HG03025 (cell line): Measurements from ENCODE around the gene PPT2.

Experiments used
- ATAC-seq: cut with Tn5 transposase; IDR thresholded peaks from one replicate; pipeline ENCODE4 v1.9.1; 2021; ENCODE audit warnings: mild to moderate bottlenecking, moderate library complexity; ENCODE audit not compliant: unreplicated experiment, low FRiP score

The PPT2 gene

DNA sequence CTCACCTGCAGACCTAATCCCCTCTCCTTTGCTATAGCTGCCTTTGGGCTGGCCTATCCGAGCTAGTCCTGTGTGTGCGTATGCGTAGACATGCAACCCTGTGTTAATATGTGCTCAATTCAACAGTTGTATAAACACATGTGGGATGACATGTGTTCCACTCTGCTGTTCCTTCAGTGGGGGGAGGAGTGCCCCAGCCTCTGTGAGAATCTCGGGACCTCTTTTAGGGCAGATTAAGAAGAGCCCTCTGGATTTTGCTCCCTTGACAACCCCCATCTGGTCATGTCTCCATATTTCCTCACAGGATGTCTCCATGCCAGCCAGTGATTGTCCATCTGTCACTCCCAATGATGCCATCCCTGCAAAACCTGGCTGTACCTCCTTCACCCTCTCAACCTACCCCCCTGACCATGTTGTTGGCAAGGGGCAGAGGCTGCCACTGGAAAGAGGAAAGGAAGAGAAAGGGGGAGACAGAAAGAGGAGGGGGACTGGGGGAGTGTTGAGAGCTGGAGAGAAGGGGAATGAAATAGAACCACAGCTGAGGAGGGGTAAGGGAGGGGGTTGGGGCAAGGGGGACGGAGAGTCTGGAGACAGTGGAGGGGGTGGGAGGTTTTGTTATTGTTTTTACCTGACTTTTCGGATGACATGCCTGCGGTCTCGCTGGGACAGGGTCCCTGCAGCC, 2.6 kb upstream of the PPT2 start:
- no peak for ATAC-seq

DNA sequence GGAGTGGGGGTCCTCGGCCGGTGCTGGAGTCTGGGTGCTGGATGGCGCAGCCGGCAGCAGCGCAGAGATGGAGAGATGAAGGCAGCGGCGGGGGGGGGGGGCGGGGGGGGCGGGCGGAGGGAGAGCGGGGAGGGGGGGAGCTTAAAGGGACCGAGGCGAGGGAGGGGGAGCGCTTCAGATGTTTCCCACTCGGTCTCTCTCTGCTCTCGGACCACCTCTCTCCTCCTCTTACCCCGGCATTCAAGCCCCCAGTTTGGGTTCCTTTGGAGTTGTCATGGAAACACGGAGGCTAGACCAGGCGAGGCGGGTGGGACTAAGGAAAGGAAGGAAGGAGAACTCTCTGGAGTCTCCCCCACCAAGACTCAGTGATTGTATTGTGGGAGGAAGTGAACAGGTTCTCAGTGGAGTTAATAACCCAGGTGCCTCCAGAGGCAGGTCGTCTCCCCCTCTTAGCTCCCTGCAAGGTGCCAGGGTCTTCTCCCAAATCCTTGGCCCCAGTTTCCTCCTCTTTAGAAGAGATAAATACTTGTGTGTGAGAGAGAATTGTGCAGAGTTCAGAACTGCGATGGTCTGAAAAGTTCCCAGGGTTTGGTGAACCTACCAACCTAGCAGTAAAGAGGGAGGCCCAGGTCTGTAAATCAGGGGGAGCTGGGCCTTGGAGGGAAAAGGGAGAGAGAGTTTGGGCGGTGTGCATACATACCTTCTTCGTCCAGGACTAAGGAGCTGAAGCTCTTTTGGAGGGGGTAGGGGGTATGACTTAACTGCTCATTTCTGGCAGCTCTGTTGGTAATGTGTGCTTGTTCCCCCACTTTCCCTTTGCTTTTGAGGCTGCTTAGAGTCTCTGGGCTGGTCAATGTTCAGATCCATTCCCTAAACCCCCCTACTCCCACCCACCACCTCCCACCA, 1.8 kb upstream of the PPT2 start, which contains the start of gene PRRT1:
Gene PRRT1, minus strand, starts transcription at position 77 of the 906 bp plus-strand sequence. CDS start 112 bp downstream, outside the sequence.
- no peak for ATAC-seq

DNA sequence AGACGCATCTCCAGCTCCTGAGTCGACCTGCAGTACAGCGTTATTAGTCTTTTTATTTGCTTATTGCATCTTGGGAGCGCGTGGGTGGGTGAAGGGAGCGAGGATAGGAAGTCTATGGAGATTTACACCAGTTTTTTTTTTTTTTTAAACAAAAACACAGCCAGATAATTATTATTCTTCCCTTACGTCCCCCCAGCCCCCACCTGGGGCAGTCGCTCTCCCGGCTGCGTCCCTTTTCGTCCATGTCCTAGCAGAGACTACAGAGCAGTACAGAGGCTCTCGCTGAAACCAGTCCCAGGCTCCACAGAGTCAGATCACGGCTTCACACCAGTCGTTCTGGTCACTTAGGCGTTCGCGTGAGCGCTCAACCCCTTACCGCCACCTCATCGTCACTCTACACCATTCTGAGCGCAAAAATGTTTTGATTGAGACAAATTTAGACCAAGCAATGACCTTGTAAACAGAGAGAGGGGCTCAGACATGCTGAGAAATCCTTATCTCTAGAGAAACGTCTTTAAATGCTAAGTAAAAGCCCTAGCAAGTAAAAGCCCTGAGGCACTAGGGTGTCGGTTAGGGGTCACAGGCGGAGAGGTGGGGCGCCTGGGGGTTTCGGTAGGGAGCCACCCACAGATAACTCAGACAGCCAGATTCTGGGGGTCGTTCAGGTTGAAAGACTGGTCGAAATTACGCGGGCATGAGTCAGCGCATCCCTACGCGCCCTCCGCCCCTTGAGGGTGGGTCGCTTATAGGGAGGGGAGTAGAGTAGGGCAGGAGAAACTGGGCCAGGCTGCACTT, 975 bp upstream of the PPT2 start:
- ATAC-seq, result no peak

DNA sequence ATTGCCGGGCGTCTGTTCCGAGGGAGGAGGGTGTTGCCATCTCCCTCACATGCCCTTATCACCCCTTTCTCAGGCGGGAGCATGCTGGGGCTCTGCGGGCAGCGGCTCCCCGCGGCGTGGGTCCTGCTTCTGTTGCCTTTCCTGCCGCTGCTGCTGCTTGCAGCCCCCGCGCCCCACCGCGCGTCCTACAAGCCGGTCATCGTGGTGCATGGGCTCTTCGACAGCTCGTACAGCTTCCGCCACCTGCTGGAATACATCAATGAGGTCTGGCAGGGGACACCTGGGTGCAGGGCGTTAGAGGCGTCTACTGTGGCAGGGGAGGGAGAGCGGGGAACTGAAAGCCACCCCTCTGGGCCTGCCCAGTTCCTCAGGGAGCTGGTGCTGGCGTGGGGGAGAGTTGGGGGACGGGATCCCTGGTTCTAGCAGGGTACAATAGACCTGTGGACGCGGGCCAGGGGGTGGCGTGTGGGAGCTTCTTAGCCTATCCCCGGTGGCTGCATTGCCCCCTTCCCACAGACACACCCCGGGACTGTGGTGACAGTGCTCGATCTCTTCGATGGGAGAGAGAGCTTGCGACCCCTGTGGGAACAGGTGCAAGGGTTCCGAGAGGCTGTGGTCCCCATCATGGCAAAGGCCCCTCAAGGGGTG, 697 bp downstream of the PPT2 start:
- ATAC-seq, result no peak

DNA sequence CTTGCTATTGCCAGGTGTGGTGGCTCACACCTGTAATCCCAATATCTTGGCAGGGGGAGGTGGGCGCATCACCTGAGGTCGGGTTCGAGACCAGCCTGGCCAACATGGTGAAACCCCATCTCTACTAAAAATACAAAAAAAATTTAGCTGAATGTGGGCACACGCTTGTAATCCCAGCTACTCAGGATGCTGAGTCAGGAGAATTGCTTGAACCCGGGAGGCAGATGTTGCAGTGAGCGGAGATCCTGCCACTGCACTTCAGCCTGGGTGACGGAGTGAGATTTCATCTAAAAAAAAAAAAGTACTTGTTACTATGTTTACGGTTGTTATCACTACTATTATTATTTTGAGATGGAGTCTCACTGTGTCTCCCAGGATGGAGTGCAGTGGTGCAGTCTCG, 3.0 kb downstream of the PPT2 start:
- no peak for ATAC-seq

DNA sequence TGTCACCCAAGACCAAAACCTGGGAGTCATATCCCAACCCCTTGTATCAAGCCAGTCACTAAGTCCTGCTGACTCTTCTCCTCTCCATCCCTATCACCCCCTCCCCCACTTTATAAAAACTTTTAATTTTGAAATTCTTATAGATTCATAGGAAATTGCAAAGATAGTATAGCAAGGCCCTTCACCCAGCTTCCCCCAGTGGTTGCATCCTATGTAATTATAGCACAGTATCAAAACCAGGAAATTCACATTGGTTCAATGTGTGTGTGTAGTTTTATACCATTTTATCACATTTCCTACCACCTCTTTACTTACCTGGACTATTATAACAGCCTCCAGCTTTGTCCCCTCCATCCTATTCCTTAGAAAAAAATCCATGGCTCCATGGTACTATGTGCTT, 4.1 kb downstream of the PPT2 start:
- no peak for ATAC-seq

DNA sequence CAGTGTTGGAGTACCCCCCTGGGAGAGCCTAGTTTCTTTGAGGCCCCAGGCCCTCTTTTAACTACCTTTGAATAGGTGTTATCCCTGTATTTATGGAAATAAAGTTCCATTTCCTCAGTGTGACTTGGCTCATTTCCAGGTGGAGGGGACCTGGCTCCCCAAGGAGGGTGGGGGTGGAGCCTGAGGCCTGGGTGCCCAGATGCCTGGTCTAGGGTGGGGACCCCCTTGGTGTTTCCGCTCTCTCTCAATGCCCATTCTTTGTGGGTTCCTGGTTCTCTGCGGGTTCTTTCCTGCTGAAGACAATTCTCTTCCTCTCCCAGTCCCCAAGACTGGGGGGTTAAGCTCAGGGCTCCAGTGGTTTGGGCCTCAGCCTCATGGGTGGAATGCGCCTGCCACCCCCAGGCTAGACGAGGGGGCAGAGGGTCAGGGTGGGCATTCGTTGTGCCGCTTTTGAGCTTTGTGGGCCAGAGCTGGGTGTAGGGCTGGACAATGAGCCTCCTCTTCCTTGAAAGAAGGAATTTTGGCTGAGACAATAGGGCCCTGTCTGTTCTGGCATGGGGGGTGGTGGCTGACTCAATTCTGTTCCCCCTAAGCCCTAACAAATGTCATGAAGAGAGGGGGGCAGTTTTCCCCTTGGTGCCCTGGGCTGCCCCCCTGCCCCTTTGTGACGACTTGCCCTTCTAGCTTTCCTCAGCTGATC, 9.8 kb downstream of the PPT2 start:
- no peak for ATAC-seq

DNA sequence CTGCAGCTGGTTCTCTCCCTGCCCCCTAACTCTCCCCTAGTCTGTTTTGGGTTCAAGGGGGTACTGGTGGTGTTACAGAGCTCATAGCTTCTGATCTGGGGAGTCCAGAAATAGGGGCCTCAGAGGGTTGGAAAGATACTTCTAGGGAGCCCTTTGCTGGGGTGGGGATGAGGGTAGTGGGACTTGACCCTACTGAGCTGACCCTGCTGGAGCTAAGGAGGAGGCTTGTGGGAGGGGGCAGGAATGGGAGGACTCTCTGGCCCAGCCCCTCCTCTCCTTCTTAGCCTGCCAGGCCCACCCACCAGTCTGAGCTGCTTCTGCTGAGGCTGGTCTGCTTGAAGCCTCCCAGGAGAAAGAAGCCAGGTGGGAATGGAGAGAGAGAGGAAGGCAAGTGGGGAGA, 10.4 kb downstream of the PPT2 start, which contains the start of gene EGFL8:
Gene EGFL8, plus strand, starts transcription at position 301 of the 400 bp plus-strand sequence. CDS start 1,571 bp downstream, outside the sequence.
- ATAC-seq, result no peak

DNA sequence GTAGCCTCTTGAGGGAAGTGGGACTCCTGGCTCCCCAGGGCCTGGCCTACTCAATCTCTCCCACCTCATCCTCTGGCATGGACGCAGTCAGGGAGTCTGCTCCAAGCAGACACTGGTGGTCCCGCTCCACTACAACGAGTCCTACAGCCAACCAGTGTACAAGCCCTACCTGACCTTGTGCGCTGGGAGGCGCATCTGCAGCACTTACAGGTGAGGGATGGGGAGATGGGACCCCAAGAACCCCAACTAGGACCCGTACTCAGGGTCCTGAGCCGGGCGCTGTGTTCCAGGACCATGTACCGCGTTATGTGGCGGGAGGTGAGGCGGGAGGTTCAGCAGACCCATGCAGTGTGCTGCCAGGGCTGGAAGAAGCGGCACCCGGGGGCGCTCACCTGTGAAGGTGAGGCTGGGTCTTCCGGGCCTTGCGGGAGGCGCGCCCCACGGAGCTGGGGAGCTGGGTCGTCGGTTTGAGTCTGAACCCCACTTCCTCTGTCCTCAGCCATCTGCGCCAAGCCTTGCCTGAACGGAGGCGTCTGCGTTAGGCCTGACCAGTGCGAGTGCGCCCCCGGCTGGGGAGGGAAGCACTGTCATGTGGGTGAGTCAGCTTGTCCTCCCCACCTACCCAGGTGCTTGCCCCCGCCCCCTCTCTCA, 12.6 kb downstream of the PPT2 start:
- ATAC-seq, result no peak

DNA sequence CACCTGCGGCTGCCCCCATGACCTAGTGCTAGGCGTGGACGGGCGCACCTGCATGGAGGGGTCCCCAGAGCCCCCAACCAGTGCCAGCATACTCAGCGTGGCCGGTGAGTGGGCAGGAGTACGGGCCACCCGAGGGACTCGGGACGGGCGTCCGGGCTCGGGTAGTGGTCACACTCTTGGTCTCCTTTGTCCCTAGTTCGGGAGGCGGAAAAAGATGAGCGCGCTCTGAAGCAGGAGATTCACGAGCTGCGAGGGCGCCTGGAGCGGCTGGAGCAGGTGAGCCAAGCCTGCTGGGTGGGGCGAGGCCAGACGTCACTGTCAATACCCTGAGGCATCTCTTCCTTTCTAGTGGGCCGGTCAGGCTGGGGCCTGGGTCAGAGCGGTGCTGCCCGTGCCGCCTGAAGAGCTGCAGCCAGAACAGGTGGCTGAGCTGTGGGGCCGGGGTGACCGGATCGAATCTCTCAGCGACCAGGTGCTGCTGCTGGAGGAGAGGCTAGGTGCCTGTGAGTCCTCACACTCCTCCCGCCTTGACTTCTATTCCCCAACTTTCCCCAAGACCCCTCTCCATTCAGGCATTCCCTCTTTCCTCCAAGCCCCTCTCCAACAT, 13.3 kb downstream of the PPT2 start:
- ATAC-seq, result no peak

DNA sequence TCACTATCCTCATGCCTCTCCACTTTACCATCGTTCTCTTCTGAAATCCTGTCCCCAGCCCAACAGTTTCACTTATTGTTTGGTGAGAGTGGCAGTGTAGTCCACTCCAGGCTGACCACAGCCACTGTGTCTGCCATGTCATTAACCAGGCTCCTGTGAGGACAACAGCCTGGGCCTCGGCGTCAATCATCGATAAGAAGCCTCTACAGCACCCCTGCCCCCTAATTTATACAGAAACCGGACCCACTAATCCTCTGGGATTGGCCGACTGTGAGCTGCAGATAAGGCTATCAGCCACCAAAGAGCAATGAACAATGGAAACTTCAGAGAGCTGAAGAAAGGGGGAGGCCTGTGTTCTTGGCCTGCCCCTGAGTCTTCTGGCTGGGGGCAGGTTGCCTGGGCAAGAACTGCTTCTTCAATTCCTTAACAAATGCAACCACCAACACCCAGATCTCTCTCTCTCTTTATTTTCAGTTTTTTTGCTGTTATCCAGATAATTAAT, 13.9 kb downstream of the PPT2 start:
- no peak for ATAC-seq

DNA sequence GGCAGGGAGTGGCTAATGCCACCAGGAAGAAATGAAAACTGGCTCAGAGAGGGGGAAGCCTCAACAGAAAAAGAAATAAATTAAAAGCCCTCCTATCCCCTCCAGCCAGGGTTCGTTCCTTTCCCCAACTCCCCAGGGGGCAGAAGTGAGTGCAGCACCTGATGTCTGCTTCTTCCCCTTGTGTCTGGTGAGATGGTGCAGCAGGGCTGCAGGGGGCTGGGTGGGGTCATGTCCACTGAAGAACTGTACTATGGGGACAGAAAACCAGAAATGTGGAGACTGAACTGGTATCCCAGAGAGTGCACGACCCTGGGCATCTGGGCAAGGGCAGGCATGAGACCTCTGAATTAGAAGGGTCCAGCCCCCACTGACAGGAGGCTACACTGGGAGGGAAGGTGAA, 14.4 kb downstream of the PPT2 start:
- ATAC-seq, result no peak

DNA sequence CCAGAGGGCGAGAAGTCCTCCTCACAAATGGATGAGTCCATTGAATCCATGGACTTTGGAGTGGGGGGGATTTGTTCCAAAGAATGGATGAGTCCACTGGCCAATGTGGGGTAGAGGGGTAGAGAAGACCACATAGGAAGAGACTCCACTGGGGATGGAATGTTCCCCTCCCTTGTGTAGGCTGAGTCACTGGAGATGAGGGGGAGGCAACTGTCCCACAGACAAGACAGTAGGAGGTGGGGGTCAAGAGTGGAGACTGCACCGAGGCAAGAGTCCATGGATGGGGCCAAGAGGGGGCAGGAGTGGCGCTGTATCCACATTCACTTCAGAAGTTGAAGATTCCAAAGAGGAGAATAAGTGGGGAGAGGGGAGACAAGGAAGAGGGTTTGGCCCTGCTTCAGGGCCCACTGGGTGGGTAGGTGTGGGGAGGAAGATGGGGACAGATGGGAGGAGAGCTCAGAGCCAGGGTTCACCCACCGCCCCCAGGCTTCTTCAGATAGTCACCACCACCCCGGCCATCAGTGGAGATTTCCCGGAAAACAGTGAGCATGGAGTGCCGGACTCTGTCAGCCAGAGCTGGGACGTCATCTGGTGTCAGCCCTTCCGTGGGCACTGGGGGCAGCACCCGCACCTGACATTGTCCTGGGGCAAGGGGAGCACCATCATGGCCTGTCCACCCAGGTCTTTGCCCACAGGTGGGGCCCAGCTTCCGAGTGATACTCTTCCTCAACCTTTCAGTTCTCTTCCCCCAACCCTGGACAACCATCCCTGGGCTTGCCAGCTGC, 15.1 kb downstream of the PPT2 start:
- no peak for ATAC-seq

DNA sequence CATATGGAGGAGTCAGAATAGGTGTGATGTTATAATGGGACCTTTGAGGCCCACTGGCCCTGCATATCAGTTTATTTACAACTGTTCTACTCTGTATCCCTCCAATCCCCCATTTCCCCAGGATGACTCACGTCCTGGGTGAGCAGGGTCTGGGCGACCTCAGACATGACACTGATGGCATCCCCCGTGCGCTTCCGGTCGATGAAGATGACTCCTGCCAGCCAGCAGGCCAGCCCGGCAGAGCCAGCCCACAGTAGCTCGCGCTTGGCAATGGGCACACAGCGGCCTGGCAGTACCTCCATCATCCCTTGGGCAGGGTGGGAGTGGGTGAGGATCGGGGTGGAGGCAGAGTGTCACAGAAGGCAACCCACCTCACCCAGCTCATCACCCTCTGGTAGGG, 16.4 kb downstream of the PPT2 start:
- ATAC-seq, result no peak

DNA sequence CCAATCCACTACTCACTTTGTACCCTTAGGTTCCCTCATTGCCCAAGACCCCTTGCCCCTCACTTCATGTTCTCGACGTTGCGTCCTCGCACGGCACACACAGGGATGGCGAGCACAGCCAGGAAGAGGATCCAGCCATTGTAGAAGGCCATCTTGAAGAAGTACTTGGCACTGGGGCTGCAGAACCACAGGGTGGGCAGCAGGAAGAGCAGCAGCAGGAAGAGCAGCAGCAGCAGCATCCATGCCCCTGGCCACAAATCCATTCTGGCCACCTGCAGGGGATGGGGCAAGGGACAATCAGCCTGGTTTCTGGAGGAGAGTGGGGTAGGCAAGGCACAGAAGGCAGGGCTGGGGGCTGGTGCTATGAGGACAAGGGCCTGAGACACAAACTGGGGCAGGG, 17.3 kb downstream of the PPT2 start:
- ATAC-seq, result no peak

DNA sequence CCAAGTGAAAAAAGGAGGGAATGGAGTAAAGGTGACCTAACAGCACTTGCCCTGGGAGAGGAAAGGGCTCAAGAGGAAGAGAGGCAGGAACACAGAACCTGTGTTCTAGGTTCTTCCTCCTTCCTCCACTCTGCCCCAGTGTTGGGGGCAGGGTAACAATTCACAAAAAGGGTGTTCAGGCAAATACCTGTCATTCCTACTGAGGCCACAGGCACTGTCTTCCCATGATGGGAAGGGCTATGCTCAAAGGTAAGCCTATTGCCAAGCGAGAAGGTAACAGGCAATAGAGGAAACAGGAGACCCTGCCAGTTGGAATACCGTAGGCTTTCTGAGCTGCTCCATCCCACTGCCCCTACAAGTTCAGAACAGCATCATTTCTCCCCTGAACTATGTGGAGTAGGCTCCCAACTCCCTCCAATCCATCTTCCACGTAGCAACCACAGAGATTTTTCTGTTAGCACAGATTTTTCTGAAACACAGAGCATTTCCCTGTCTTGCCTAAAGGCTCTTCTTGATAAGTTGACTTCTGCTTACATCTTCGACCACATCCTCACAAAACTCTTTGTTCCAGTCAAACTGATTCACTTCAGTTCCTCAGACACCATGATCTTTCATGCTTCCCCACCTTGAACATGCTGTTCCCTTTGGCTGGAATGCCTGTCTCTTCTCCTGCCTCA, 19.2 kb downstream of the PPT2 start:
- ATAC-seq, result no peak

DNA sequence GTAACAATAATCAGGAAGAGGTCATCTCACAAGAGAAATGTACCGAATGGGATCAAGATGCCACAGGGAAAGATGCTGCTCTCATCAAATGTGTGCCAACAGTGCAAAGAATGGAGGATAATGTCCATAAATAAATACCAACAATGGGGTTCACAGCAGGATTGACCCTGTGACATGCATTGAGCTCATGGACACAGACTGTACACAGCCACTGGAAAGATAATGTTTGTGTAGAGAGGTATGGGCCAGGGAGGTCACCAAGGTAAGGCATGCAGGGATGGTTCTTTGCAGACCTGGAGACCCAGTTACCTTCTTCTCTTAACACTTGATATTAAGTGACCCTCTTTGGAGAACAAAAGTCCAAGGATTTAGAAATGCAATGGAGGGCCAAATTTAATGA, 20.5 kb downstream of the PPT2 start:
- no peak for ATAC-seq
